GM12878 (cell line): ENCODE results near the gene LARP6. TPM values are rescaled to one million over a fixed set of nuclear protein-coding genes. Genes with fewer than 3 reads are reported as not detected.

Experiments
- ATAC-seq: fragments of 200-7000 bp; cut with Tn5 transposase; 3 replicates; pipeline ENCODE4 v1.9.1; 2020; ENCODE audit warnings: mild to moderate bottlenecking, moderate library complexity
- BruUV-seq: library from RNA; stranded (reverse); fragments of 400-500 nt; replicated peaks from 2 replicates; lab custom pipeline; 2021; lab: Mats Ljungman, UMichigan
- CTCF ChIA-PET: fragments of 300-600 bp; sonication (Branson Sonifier 250); formaldehyde crosslinking; extraction: SDS; loops from one replicate; lab custom pipeline; 2021; ENCODE audit warnings: inconsistent platforms; lab: Yijun Ruan, JAX
- POLR2A ChIA-PET: fragments of 350-600 bp; formaldehyde crosslinking; extraction: SDS; loops from one replicate; lab custom pipeline; 2021; ENCODE audit warnings: inconsistent platforms; lab: Charles Lee
- RAD21 ChIA-PET: fragments of 300-600 bp; sonication (Branson Sonifier 250); formaldehyde crosslinking; loops from one replicate; lab custom pipeline; 2023; ENCODE audit warnings: antibody characterized with exemption; ENCODE audit not compliant: unreplicated experiment; lab: Charles Lee
- SMC1A ChIA-PET: fragments of 300-600 bp; sonication (Branson Sonifier 250); formaldehyde crosslinking; loops from one replicate; lab custom pipeline; 2023; ENCODE audit not compliant: unreplicated experiment, uncharacterized antibody; lab: Charles Lee
- DNase-seq: peaks from one replicate; pipeline ENCODE4 v3.0.0-alpha.2; 2011; ENCODE audit warnings: low read depth, low spot score
- FAIRE-seq: peaks from 3 replicates; lab custom pipeline; 2011; peaks lifted over from hg19 to GRCh38; lab: Jason Lieb, UNC
- H2AFZ ChIP-seq: 2 replicates; pipeline ENCODE4 v1.6.0; 2011; ENCODE audit warnings: low read depth, low read length, control low read depth; ENCODE audit not compliant: control insufficient read depth
- H3K27ac ChIP-seq: 2 replicates; pipeline ENCODE4 v1.5.1; 2011; ENCODE audit warnings: control low read depth; ENCODE audit not compliant: control insufficient read depth, insufficient read depth
- H3K27me3 ChIP-seq, 2 experiments: replicated peaks in 1 of 2; 2 replicates each; pipeline versions ENCODE4 v1.6.0 to v1.6.1; 2011; ENCODE audit warnings: low read length in 1 of 2; ENCODE audit not compliant: control insufficient read depth in 2 of 2, insufficient read depth in 2 of 2
- H3K36me3 ChIP-seq, 2 experiments: 2 replicates each; pipeline ENCODE4 v1.5.1; 2011; ENCODE audit warnings: low read length in 1 of 2; ENCODE audit not compliant: control insufficient read depth in 2 of 2, insufficient read depth in 2 of 2
- H3K4me1 ChIP-seq: 2 replicates; pipeline ENCODE4 v1.6.1; 2011; ENCODE audit warnings: mild to moderate bottlenecking, low read length, moderate library complexity, mixed read lengths; ENCODE audit not compliant: control insufficient read depth, insufficient read depth
- H3K4me2 ChIP-seq: 2 replicates; pipeline ENCODE4 v1.6.0; 2011; ENCODE audit warnings: control low read depth; ENCODE audit not compliant: control insufficient read depth, insufficient read depth
- H3K4me3 ChIP-seq: fragments of 200-600 bp; sonication (generic); 2 replicates; pipeline ENCODE4 v1.5.1; 2016
- H3K79me2 ChIP-seq: 2 replicates; pipeline ENCODE4 v1.6.0; 2011; ENCODE audit warnings: low read length; ENCODE audit not compliant: control insufficient read depth, insufficient read depth
- H3K9ac ChIP-seq: 2 replicates; pipeline ENCODE4 v1.8.0; 2011; ENCODE audit warnings: low read length, control low read depth, mixed read lengths; ENCODE audit not compliant: control insufficient read depth, insufficient read depth
- H3K9me3 ChIP-seq: replicated peaks from 3 replicates; pipeline ENCODE4 v1.5.1; 2011; ENCODE audit warnings: mild to moderate bottlenecking, low read length; ENCODE audit not compliant: control insufficient read depth, insufficient read depth
- H4K20me1 ChIP-seq: 2 replicates; pipeline ENCODE4 v1.6.0; 2011; ENCODE audit not compliant: control insufficient read depth, insufficient read depth
- CREB1 ChIP-seq: IDR thresholded peaks from 2 replicates; pipeline ENCODE4 v1.6.1; 2012; ENCODE audit warnings: low read depth, mild to moderate bottlenecking, inconsistent platforms
- E2F4 ChIP-seq: IDR thresholded peaks from 2 replicates; pipeline ENCODE4 v1.6.1; 2012; ENCODE audit warnings: low read depth, low read length, improper control_type of control experiment
- EGR1 ChIP-seq, 2 experiments: IDR thresholded peaks; 1 replicate in 1 of 2; 2 replicates in 1 of 2; pipeline ENCODE4 v1.6.1; 2011 to 2012; ENCODE audit warnings: low read depth in 2 of 2, low read length in 2 of 2, borderline replicate concordance in 1 of 2, mild to moderate bottlenecking in 1 of 2, moderate library complexity in 1 of 2
- FOS ChIP-seq: IDR thresholded peaks from 3 replicates; pipeline ENCODE4 v1.6.1; 2011; ENCODE audit warnings: borderline replicate concordance; ENCODE audit not compliant: insufficient read length; ENCODE audit errors: extremely low read depth
- KAT2A ChIP-seq: conservative IDR thresholded peaks from 2 replicates; pipeline ENCODE4 v1.6.1; 2011; ENCODE audit warnings: low read depth, low read length; ENCODE audit not compliant: control insufficient read depth
- MEF2A ChIP-seq: IDR thresholded peaks from 2 replicates; pipeline ENCODE4 v1.6.1; 2011; ENCODE audit warnings: low read depth, mild to moderate bottlenecking, low read length, moderate library complexity; ENCODE audit not compliant: insufficient read depth
- MXI1 ChIP-seq: fragments of 150-350 bp; IDR thresholded peaks from 2 replicates; pipeline ENCODE4 v1.6.1; 2011; ENCODE audit warnings: low read depth, mild to moderate bottlenecking, inconsistent platforms, low read length, improper control_type of control experiment
- NKRF ChIP-seq: fragments of 450-650 bp; conservative IDR thresholded peaks from 2 replicates; pipeline ENCODE4 v1.6.1; 2017; ENCODE audit warnings: mild to moderate bottlenecking, moderate library complexity
- NR2F1 ChIP-seq: fragments of 450-650 bp; conservative IDR thresholded peaks from 2 replicates; pipeline ENCODE4 v1.6.1; 2017; ENCODE audit warnings: mild to moderate bottlenecking
- POU2F2 ChIP-seq: IDR thresholded peaks from 3 replicates; pipeline ENCODE4 v1.6.1; 2011; ENCODE audit warnings: low read depth, mild to moderate bottlenecking, low read length, borderline replicate concordance
- PRDM15 ChIP-seq: fragments of 450-650 bp; formaldehyde crosslinking; IDR thresholded peaks from 2 replicates; pipeline ENCODE4 v1.4.0; 2020; ENCODE audit warnings: mild to moderate bottlenecking, moderate library complexity
- SIX5 ChIP-seq: IDR thresholded peaks from 2 replicates; pipeline ENCODE4 v1.6.1; 2011; ENCODE audit warnings: mild to moderate bottlenecking, low read depth, low read length, moderate library complexity; ENCODE audit not compliant: severe bottlenecking
- SREBF2 ChIP-seq: IDR thresholded peaks from 2 replicates; pipeline ENCODE4 v1.6.1; 2012; ENCODE audit warnings: mild to moderate bottlenecking, low read length
- SUPT20H ChIP-seq: IDR thresholded peaks from 2 replicates; pipeline ENCODE4 v1.6.1; 2011; ENCODE audit warnings: low read depth, mild to moderate bottlenecking, low read length, moderate library complexity, borderline replicate concordance; ENCODE audit not compliant: control insufficient read depth
- ZNF207 ChIP-seq: fragments of 450-650 bp; IDR thresholded peaks from 2 replicates; pipeline ENCODE4 v1.6.1; 2014; ENCODE audit warnings: antibody characterized with exemption, mild to moderate bottlenecking, borderline replicate concordance
- WGBS: methylation state at CpG from one replicate; pipeline ENCODE4 v1.1.6; 2016; ENCODE audit warnings: low lambda C conversion rate; ENCODE audit not compliant: insufficient replicate concordance, insufficient coverage; ENCODE audit errors: missing lambda C conversion rate; 5-methylcytosine and 5-hydroxymethylcytosine counted together
- in situ Hi-C: fragments of 300-500 bp; cut with MboI; formaldehyde crosslinking; loops from 9 replicates; pipeline ENCODE4 v1.14.3; 2018; ENCODE audit warnings: mixed read lengths
- intact Hi-C: fragments of 100-400 bp; cut with micrococcal nuclease; formaldehyde crosslinking; loops from one replicate; pipeline ENCODE4 v1.14.2; 2022; ENCODE audit not compliant: unreplicated experiment
- polyA plus RNA-seq, 11 experiments: library from polyadenylated mRNA; depleted of rRNA in 4 of 11; unstranded in 6 of 11; stranded (reverse) in 5 of 11; fragments of >200 nt; fragmentation: Nextera tagmentation in 4 of 11; fragmentation: Illumina TruSeq in 1 of 11; extraction: Ambion mirVana in 4 of 11; extraction: Trizol in 1 of 11; gene quantifications; 1 replicate in 1 of 11; 2 replicates in 10 of 11; pipeline versions ENCODE4 v1.2.1 to v1.2.3, GENCODE V29; 2011 to 2016; ENCODE audit warnings: inconsistent platforms in 2 of 11, missing spikeins in 2 of 11, low read depth in 1 of 11
- total RNA-seq, 4 experiments: library from RNA; depleted of rRNA in 3 of 4; stranded (reverse); fragments of >200 nt in 3 of 4; fragmentation: Illumina TruSeq in 1 of 4; extraction: Trizol in 1 of 4; gene quantifications; 2 replicates each; pipeline versions ENCODE4 v1.2.1 to v1.2.3, GENCODE V29; 2013 to 2021

LARP6 gene
- total and polyA plus RNA-seq, 10 of the 15 experiments (the other 5 are each of a cell fraction or from before 2014, with no cell fraction given) = 0.74 to 14.6 (median 3.9) TPM

GRCh38 chr15:70845602-70846360 is 8.2 kb downstream of the LARP6 start (continued):
- TF ChIP-seq KAT2A = no peak
- no peak for TF ChIP-seq MEF2A

- no peak for DNase-seq
- RAD21 ChIA-PET = no interaction called here
- POLR2A ChIA-PET = no interaction called here
- H3K4me1 ChIP-seq = no peaks in the 10 kb centered on the region
- no peak for FAIRE-seq
- intact Hi-C loops (no loop called here), in situ Hi-C loops (no loop called here)
- BruUV-seq = no TSS peak
- no peaks in the 10 kb centered on the region for H3K79me2 ChIP-seq
- no peaks in the 10 kb centered on the region for H3K9me3 ChIP-seq
- H3K9ac ChIP-seq = no peak overlapping the region
- no peak overlapping the region for H3K4me2 ChIP-seq
- SMC1A ChIA-PET = no interaction called here
- CTCF ChIA-PET = no interaction called here
- H3K4me3 ChIP-seq = no peak overlapping the region
- H2AFZ ChIP-seq = no peak overlapping the region
- H3K27me3 ChIP-seq = no peaks in the 10 kb centered on the region
- ATAC-seq = no peak
- no peak overlapping the region for H3K27ac ChIP-seq
- WGBS = 37% methylated on average over 2 of the region's 2 CpGs
- H3K36me3 ChIP-seq = no peaks in the 10 kb centered on the region
- no peaks in the 10 kb centered on the region for H4K20me1 ChIP-seq
- no peak for TF ChIP-seq SREBF2
- TF ChIP-seq NR2F1 = no peak
- no peak for TF ChIP-seq E2F4
- TF ChIP-seq SIX5 = no peak
- no peak for TF ChIP-seq POU2F2
- no peak for TF ChIP-seq SUPT20H
- TF ChIP-seq ZNF207 = no peak
- TF ChIP-seq NKRF = no peak
- TF ChIP-seq MXI1 = no peak
- TF ChIP-seq KAT2A = no peak
- TF ChIP-seq EGR1 (IDR thresholded peaks at IDR 0.05; ENCODE audit: borderline replicate concordance in 1 of 2, low read depth in 2 of 2, low read length in 2 of 2) = no peak
- TF ChIP-seq PRDM15 (CRISPR knock-in tag) = no peak
- no peak for TF ChIP-seq FOS
- no peak for TF ChIP-seq CREB1
These were observed 16.5 kb downstream of the LARP6 start for GRCh38 chr15:70837476-70837875.
